NB4 (cell line): Measurements from ENCODE around the gene MS4A3.

ENCODE experiments used
- POLR2A ChIP-seq: IDR thresholded peaks from 2 replicates; pipeline ENCODE4 v1.6.1; 2011; ENCODE audit warnings: mild to moderate bottlenecking; ENCODE audit not compliant: insufficient read length; ENCODE audit errors: extremely low read depth
- TF ChIP-seq, protein P1 (sequence below): IDR thresholded peaks from one replicate; pipeline ENCODE4 v1.5.1; 2012; ENCODE audit warnings: low read depth, low read length
- TF ChIP-seq, protein P2 (sequence below): IDR thresholded peaks from 2 replicates; pipeline ENCODE4 v1.6.1; 2011; ENCODE audit warnings: low read depth, low read length

GRCh38 chr11:60056349-60056969 is at the start of gene MS4A3:
- TF ChIP-seq, protein P1, sequence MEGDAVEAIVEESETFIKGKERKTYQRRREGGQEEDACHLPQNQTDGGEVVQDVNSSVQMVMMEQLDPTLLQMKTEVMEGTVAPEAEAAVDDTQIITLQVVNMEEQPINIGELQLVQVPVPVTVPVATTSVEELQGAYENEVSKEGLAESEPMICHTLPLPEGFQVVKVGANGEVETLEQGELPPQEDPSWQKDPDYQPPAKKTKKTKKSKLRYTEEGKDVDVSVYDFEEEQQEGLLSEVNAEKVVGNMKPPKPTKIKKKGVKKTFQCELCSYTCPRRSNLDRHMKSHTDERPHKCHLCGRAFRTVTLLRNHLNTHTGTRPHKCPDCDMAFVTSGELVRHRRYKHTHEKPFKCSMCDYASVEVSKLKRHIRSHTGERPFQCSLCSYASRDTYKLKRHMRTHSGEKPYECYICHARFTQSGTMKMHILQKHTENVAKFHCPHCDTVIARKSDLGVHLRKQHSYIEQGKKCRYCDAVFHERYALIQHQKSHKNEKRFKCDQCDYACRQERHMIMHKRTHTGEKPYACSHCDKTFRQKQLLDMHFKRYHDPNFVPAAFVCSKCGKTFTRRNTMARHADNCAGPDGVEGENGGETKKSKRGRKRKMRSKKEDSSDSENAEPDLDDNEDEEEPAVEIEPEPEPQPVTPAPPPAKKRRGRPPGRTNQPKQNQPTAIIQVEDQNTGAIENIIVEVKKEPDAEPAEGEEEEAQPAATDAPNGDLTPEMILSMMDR, result no peak
- TF ChIP-seq POLR2A, result no peak
- TF ChIP-seq, protein P2, sequence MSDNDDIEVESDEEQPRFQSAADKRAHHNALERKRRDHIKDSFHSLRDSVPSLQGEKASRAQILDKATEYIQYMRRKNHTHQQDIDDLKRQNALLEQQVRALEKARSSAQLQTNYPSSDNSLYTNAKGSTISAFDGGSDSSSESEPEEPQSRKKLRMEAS, result no peak
